GM19372 (cell line): ENCODE measurements around the gene DIPK1B.

ENCODE experiments used
- ATAC-seq: cut with Tn5 transposase; IDR thresholded peaks from one replicate; pipeline ENCODE4 v1.9.1; 2021; ENCODE audit warnings: mild to moderate bottlenecking, low read depth, moderate library complexity; ENCODE audit not compliant: unreplicated experiment

DIPK1B gene

DNA sequence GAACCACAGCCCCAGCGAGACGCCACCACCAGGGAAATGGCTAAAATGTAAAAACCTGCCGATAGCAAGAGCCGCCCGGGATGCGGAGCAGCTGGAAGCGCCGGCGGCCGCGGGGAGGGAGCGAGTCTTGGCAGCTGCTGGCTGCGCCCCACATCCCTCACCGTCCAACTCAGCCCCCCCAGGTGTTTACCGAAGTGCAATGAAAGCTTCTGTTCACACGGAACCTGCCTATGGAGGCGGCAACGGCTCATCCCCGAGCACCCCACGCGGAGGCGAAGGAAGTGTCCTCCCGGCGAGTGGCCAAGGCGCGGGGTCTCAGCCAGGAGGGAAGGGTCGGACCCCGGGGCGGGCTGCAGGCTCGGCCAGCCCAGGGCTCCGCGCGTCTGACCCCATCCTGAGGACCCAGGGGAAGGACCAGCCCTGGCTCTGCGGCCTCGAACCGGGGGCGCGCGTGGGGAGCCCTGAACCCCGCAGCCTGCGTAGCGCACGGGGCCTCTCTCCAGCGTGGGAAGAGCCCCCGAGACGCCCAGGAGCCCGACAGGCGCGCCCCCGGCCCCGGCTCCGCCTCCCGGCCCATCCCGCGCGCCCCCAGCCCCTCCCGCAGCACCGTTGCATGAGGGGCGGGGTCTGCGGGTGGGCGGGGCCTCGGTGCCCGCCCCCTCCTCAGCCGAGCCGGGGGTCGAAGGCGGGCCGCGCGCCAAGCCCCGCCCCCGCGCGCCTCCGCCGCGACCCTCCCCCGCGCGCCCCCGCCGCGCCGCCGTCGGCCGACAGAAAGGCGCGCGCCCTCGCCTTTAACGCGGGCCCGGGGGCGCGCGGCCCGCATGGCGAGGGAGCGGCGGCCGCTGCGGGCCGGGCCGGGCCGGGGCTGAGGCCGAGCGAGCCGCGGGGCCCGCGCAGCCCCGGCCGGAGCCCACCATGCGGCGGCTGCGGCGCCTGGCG lies at the start of gene DIPK1B:
Gene DIPK1B, plus strand, starts transcription at position 822 of the 939 bp plus-strand sequence. Its CDS starts 94 bp downstream, at position 916.
- no peak for ATAC-seq

DNA sequence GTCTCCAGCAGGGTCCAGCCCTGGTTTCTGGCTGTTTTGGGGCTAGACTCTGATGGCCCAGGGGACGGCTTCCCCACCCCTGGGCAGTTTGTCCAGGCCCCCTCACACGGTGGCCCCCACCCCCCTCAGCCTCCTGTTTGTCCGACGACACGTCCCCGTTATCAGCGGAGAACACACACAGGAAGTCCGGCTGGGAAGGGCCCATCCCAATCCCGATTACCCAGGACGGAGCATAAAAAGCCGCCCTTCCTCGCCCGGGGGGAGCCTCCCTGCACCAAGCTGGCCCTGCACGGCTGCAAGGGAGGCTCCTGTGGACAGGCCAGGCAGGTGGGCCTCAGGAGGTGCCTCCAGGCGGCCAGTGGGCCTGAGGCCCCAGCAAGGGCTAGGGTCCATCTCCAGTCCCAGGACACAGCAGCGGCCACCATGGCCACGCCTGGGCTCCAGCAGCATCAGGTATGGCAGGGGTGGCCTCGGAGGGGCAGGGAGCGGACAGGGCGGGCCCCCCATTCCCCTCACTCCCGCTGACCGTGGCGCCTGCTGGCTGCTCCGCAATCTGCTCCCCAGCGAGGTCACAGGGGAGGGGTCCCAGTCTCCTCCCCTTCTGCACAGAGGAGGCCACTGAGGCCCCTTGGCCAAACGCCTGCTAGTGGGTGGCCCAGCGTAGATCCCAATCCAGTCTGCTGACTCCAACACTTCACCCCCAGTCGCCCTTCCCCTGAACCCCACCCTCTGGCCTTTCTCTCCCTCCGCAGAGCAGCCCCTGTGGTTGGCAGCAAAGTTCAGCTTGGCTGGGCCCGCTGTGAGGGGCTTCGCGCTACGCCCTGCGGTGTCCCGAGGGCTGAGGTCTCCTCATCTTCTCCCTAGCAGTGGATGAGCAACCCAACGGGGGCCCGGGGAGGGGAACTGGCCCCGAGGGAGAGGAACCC lies 49.5 kb upstream of the DIPK1B start, which contains the start of gene EGFL7:
Gene EGFL7, plus strand, starts transcription at position 261 of the 926 bp plus-strand sequence. CDS start 5,367 bp downstream, outside the sequence.
- ATAC-seq: no peak

DNA sequence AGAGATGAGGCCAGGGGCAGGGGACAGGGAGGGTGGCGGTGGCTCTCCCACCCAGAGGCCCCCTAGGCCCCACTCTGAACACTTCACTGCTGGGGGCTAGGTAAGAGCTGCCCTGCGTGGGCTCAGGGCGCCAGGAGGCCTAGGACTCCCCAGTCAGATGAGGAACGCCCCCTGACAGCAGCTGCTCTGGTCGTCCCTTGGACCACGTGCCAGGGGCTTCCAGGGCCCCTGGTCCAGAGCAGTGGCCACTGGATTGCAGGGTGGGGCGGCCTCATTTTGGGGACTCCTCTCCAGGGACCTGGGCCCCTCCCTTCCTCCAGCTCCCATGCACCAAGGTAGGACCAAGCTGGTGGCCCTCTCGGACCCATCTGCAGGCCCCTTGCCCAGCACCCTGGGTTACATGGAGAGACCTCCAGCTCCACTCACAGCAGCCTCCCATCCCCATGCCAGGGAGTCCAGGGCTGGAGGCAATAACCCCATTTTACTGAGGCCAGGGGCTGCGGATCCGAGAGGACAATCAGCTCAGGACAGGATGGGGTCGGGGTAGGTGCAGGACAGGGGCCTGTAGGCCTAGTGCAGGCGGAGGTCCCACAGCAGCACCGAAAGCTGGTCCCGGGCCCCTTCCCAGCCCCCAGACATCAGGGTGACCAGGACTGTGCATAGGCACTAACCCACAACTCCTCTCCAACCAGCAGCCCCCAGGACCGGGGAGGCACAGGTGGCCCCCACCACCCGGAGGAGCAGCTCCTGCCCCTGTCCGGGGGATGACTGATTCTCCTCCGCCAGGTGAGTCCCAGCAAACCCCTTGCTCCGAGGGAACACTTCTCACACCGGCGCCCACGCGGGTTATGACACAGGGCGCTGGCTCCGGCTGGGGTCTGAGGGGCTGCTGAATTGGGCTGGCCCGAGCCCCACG lies 48.1 kb upstream of the DIPK1B start:
- ATAC-seq: no peak

DNA sequence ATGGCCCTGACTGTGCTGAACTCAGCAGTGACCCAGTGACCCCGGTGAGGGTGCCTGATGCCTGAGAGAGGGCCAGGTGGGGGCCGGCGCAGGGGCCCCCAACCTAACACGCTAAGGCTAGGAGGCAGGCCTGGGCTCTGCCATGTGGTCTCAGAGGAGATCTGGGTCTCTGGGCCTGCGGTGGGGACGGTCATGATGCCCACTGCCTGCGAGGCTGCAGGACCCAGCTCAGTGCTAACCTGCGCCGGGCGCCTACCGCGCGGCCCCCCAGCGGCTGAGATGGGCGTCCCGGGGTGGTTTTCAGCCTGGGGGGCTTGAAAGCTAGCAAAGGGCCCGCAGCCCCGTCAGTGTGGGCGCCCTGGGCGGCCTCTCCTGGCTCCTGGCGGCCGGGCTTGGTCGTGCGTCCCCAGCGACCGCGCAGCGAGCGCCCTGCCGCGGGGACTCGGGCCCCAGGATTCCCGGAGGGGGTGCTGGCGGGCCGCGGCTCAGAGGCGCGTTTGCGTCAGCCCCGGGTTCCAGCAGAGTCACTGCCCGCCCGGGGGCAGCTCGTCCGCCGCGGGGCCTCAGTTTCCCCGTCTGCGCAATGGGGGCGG lies 47.2 kb upstream of the DIPK1B start:
- ATAC-seq: no peak

DNA sequence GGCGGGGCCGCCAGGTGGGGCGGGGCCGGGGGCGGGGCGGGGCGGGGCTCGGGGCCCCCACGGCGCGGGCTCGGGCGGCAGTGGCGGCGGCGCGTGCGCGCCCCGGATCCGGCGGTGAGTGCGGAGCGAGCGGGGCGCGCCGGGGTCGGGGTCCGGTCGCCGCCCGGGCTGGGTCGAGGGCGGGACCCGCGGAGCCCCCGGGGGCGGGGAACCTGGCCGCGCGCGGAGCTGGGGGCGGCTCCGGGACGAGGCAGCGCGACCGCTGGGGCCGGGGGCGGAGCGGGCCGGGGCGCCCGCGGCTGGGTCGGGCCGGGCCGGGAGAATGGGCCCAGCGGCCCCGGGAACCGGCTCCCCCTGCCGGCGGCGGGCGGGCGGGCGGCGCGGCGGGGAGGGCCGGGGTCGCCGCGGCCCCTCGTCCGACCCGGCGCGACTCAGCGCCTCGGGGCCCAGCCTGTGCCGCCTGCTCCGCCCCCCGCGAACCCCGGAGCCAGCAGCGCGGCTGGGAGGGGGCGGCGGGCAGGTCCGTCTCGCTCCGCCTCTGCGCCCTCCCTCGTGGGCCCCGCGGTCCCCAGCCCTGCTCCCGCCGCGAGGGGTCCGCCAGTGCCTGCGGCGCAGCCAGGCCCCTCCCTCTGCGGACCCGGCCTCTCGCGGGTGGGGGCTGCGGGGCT lies 46.5 kb upstream of the DIPK1B start:
- no peak for ATAC-seq

DNA sequence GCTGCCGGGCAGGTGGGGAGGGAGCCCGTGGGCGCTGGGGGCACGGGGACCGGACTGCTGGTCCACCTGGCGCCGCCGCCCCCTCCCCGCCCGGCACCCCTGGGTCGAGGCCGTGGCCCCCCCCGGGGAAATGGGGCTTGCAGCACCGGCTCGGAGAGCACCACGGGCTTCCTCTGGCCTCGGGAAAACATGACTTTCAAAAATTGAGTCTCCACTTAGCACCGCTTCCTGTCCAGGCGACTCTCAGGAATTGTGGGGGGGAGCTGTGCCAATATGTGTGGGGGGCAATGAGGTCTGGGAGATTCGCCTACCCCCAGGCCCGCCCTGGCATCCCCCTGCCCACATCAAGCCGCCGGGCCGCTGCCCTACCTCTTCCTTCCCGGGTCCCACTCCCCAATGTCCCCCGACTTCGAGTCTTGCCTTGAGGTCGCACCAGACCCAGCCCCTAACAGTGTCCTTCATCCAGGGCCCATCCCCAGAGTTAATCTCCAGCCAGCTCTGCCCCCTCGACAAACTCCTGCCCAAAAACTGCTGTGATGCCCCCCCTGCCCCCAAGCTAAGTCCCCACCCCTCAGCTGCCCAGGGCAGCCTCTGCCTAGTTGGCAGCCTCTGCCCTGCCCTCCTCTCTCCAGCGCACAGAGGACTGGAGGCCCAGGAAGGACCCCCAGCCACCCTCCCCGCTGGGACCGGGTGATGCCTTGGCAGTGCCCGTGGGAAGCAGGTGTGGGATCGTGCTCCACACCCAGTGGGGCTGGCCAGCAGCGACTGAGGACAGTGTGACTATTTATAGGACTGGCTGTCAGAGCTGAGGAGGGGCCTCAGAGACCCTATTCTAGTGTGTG lies 45.8 kb upstream of the DIPK1B start:
- no peak for ATAC-seq

DNA sequence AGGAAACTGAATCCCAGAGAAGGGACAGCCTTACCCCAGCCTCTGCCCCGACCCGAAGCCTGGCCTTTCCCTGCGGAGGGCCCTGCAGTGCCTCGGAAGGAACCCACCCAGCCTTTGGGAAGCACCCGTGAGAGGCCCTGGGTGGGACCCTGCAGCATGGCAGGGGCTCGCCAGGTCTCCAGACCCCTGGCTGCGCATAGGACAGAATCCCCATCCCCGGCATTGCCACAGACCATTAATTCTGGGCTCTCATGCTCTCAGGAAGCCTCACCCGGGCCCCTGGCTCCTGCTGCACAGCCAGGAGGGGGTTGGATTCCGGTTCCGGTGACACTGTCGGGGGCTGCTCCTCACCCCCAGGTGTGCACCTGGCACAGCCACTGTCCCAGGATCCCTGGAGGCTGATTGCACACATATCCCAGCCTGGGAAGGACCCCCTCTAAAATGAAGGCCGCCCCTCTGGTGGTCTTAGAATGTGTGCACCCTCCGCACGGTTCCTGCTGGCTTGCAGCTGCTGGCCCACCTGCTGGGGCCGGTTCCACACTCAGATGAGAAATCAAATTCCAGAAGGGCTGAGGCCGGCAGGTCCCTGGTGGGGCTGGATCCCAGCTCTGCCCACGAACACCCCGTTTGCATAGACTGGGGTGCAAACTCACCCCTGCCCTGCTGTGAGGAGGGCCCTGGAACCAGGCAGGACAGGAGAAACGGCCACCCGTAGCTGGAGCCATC lies 45.0 kb upstream of the DIPK1B start:
- ATAC-seq: no peak

DNA sequence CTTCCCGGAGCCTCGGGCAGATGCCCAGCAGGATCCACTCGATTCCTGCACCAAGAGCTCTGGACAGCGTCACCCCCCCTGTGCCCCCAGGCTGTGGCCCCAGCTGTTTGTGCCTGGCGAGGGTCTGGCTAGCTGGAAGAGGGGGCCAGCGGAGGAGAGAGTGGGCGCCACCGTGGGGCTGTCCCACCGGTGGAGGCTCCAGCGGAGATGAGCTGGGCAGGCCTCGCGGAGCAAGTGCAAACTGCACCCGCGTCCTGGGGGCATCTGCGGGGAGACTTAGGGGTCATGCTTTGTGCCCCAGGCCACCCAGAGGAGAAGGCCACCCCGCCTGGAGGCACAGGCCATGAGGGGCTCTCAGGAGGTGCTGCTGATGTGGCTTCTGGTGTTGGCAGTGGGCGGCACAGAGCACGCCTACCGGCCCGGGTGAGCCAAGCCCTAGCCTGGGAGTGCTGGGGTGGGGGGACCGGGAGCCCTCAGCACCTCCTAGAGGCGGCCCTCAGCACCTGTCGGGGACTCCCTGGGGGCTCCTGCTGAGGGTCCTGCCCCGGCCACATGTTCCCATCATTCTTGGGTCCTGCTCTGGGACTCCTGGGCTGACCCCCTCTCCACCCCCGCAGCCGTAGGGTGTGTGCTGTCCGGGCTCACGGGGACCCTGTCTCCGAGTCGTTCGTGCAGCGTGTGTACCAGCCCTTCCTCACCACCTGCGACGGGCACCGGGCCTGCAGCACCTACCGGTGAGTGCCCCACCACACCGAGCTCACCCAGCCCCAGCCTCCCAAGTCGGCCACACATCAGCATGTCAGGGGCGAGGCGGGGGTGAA lies 44.2 kb upstream of the DIPK1B start:
- ATAC-seq: no peak

DNA sequence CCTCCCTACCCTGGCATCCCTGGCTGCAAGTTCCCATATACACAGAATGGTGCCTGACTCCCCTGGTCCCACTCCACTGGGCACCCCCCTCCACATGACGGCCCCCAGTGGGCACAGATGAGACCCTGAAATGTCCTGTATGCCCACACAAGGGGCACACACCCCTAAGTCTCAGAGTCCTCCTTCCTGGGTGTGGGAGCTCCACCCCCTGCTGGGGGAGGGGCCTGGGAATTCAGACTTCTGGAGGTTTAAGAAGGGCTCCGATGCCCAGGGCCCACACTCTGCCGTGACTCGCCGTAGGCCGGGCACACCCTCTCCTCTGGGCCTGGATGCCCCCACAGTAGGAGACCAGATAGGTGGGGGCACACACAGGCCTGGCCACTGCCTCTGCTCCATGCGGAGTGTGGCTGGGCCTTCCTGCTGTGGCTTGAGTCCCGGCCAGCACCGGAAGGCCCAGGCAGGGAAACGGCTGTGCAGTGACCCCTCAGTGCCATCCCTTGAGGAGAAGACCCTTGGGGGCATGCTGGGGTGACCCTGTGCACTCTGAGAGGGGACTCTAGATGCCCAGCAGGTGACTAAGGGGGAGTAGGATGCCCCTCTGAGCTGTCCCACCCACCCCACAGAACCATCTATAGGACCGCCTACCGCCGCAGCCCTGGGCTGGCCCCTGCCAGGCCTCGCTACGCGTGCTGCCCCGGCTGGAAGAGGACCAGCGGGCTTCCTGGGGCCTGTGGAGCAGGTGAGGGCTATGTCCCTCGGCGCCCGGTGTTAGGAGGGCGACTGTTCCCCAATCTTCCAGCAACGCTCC lies 43.2 kb upstream of the DIPK1B start:
- no peak for ATAC-seq

DNA sequence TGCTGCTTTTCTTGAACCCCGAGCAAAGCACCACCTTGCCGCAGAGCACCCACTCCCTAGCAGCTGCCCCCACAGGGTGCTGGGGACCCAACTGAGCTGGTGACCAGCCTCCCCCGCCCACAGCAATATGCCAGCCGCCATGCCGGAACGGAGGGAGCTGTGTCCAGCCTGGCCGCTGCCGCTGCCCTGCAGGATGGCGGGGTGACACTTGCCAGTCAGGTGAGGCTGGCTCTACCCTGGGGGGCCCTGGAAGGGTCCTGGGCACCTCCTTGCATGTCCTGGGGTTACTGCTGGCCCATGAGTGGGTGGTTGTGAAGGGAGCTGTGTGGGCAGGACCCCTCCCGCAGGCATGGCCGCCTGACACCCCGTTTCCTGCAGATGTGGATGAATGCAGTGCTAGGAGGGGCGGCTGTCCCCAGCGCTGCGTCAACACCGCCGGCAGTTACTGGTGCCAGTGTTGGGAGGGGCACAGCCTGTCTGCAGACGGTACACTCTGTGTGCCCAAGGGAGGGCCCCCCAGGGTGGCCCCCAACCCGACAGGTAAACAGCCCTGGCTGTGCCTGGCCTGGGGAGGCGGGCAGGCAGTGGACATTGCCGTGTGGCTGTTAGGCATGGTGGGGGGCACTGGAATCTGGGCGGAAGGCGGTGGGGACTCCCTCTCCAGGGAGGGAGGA lies 42.4 kb upstream of the DIPK1B start:
- ATAC-seq: no peak

DNA sequence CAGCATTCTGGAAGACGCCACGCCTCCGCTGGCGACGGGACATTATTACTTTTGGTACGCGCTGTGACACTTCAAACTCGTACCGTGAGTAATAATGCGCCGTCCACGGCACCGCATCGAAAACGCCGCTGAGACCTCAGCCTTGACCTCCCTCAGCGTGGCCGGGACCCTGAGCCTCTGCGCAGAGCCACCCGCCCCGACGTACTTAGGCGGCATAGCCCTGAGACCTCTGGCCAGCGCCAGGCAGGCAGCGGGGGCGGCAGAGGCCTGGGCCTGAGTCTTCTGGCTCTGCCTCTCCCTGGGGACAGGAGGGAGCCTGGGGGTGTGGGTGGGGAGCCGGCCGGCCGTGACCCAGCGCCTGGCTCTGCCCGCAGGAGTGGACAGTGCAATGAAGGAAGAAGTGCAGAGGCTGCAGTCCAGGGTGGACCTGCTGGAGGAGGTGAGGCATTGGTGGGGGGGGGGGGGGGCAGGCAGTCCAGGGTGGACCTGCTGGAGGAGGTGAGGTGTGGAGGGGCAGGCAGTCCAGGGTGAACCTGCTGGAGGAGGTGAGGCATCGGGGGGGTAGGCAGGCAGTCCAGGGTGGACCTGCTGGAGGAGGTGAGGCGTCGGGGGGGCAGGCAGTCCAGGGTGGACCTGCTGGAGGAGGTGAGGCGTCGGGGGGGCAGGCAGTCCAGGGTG lies 41.7 kb upstream of the DIPK1B start:
- ATAC-seq: no peak

DNA sequence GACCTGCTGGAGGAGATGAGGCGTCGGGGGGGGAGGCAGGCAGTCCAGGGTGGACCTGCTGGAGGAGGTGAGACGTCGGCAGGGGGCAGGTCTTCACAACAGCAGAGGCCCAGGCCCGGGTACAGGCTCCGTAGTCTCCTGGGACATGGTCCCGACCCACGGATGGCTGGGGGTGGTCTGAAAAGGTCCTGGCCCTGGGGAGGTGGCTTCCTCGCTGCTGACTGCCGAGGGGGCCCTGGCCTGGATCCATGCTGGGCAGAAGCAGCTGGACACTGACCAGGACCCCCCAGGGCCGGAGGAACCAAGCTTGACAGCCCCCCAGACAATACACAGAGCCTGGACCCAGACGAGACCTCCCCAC lies 41.1 kb upstream of the DIPK1B start:
- ATAC-seq: no peak

DNA sequence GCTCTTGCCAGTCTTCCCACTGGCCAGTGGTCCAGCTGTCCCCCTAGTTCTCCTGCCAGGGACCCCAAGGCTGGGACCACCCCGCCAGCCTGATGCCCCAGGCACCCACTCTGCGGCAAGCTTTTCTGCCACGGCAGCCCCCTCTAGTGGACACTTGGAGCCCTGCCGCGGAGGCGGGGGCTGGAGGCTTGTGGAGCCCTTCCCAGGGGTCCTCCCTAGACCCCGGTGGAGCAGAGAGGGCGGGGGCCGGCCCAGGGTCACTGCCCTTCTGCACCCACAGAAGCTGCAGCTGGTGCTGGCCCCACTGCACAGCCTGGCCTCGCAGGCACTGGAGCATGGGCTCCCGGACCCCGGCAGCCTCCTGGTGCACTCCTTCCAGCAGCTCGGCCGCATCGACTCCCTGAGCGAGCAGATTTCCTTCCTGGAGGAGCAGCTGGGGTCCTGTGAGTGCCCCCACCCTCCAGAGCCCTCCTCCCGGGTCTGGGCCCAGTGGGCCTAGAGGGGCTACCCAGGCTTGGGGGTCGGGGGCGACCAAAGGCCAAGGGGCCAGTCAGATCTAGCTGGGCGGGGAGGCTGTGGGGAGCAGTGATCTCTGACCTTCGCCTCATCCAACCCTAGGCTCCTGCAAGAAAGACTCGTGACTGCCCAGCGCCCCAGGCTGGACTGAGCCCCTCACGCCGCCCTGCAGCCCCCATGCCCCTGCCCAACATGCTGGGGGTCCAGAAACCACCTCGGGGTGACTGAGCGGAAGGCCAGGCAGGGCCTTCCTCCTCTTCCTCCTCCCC lies 40.5 kb upstream of the DIPK1B start:
- no peak for ATAC-seq

DNA sequence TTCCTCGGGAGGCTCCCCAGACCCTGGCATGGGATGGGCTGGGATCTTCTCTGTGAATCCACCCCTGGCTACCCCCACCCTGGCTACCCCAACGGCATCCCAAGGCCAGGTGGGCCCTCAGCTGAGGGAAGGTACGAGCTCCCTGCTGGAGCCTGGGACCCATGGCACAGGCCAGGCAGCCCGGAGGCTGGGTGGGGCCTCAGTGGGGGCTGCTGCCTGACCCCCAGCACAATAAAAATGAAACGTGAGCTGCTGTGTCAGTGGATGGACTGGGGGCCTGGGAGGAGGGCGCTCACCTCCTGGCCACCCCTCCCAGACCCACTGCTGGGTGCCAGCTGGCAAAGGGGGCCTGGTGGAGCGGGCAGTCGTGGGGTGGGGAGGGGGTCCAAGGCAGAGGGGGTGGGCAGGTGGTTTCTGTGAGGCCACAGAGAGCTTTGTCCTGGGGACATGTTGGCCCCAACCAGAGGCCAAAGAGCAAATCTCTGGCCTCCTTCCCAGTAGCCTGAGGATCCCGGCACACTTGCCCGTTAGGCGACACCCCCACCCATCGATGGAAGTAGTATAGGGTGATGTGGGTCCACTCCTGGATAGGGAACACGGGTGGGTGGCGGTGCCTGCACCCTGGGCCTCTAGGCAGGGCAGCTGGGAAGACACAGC lies 39.8 kb upstream of the DIPK1B start:
- no peak for ATAC-seq
